AG10803 (cell line): ENCODE measurements around the gene BARD1.

Experiments used
- DNase-seq: peaks from one replicate; pipeline ENCODE4 v3.0.0; 2010; ENCODE audit warnings: low read depth
- H3K4me3 ChIP-seq: 2 replicates; pipeline ENCODE4 v1.5.1; 2011; ENCODE audit warnings: mild to moderate bottlenecking, low read length, control low read depth
- CTCF ChIP-seq: conservative IDR thresholded peaks from 2 replicates; pipeline ENCODE4 v1.5.1; 2011; ENCODE audit warnings: mild to moderate bottlenecking, low read length, control low read depth, inconsistent platforms

BARD1 gene

DNA sequence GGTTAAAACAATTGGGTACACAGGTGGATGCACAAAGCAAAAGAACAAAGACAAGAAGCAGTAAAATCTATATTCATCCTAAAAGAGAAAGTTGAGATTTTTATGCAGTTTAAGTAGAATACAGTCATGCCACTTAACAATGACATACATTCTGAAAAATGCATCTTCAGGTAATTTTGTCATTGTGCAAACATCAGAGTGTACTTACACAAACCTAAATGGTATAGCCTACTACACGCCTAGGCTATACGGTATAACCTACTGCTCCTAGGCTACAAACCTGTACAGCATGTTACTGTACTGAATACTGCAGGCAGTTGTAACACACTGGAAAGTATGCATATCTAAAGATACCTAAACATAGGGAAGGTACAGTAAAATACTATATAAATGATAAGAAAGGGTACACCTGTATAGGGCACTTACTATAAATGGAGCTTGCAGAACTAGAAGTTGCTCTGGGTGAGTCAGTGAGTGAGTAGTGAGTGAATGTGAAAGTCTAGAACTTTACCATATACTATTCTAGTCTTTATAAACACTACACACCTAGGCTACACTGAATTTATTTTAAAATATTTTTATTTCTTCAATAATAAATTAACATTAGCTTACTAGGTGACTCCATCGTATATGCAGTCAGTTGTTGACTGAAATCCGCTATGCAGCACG is 132.9 kb downstream of the BARD1 start:
- DNase-seq, result no peak
- TF ChIP-seq CTCF, result no peak
- H3K4me3 ChIP-seq, result no peak overlapping the region
